ENCODE measurements around the gene EVI2A. TPM values are rescaled to one million over a fixed set of nuclear protein-coding genes. Genes with fewer than 3 reads are reported as not detected.

The EVI2A gene
- total RNA-seq: 7.6 and 7.8 TPM in 2 replicates

GRCh38 chr17:31321481-31321880 is at the start of gene EVI2A:
Gene EVI2A, minus strand, starts transcription at chr17:31321622. Its CDS starts 2,609 bp downstream, at chr17:31319013.

GRCh38 chr17:31313982-31314781 is 7.2 kb downstream of the EVI2A start, which contains the start of gene EVI2B:
Gene EVI2B, minus strand, starts transcription at chr17:31314054. Its CDS starts 8,445 bp downstream, at chr17:31305609.

GRCh38 chr17:31297090-31297489 is 24.3 kb downstream of the EVI2A start, which contains the start of gene OMG:
Gene OMG, minus strand, starts transcription at chr17:31297239. Its CDS starts 908 bp downstream, at chr17:31296331.

Other genes with a start within 250 kb of the EVI2A start
- gene NF1, start 226.6 kb downstream of the EVI2A start, total RNA-seq: 38.1 and 47.3 TPM in 2 replicates
- 1.9 and 4.5 TPM in 2 replicates for gene OMG, start 24.4 kb downstream of the EVI2A start, total RNA-seq
- 2.9 and 3.2 TPM in 2 replicates for gene EVI2B, start 7.6 kb downstream of the EVI2A start, total RNA-seq
- 0.34 and 0.75 TPM in 2 replicates for gene RAB11FIP4, start 70.1 kb upstream of the EVI2A start, total RNA-seq

All from cardiac ventricle fibroblast (primary cell).